HepG2 (cell line): ENCODE results near the gene SPAG7. TPM values are rescaled to one million over a fixed set of nuclear protein-coding genes. Genes with fewer than 3 reads are reported as not detected.

Experiments
- ARNT2 ChIP-seq: sonication (generic); formaldehyde crosslinking; IDR thresholded peaks from 2 replicates; pipeline ENCODE4 v1.8.0; 2022; ENCODE audit warnings: mild to moderate bottlenecking, low read depth, missing genetic modification reagents, moderate library complexity
- ATAD3A ChIP-seq: sonication (generic); formaldehyde crosslinking; IDR thresholded peaks from 2 replicates; pipeline ENCODE4 v1.4.0; 2020; ENCODE audit warnings: missing genetic modification reagents
- BORCS8-MEF2B ChIP-seq: sonication (generic); formaldehyde crosslinking; IDR thresholded peaks from 2 replicates; pipeline ENCODE4 v1.8.0; 2022; ENCODE audit warnings: mild to moderate bottlenecking, missing genetic modification reagents
- HIVEP1 ChIP-seq: sonication (generic); formaldehyde crosslinking; IDR thresholded peaks from 2 replicates; pipeline ENCODE4 v1.4.0; 2020; ENCODE audit warnings: mild to moderate bottlenecking, missing genetic modification reagents
- MAFF ChIP-seq: IDR thresholded peaks from 2 replicates; pipeline ENCODE4 v1.6.1; 2011; ENCODE audit warnings: low read depth, low read length, improper control_type of control experiment
- MTF2 ChIP-seq: sonication (generic); formaldehyde crosslinking; IDR thresholded peaks from 2 replicates; pipeline ENCODE4 v1.5.0; 2020; ENCODE audit warnings: missing genetic modification reagents, borderline replicate concordance
- NKX3-1 ChIP-seq: sonication (generic); formaldehyde crosslinking; IDR thresholded peaks from 2 replicates; pipeline ENCODE4 v1.5.0; 2020; ENCODE audit warnings: missing genetic modification reagents
- RORA ChIP-seq: sonication (generic); formaldehyde crosslinking; IDR thresholded peaks from 2 replicates; pipeline ENCODE4 v1.5.0; 2020; ENCODE audit warnings: mild to moderate bottlenecking, missing genetic modification reagents, moderate library complexity
- TBP ChIP-seq: sonication (generic); formaldehyde crosslinking; IDR thresholded peaks from 2 replicates; pipeline ENCODE4 v1.5.0; 2020; ENCODE audit warnings: missing genetic modification reagents
- TIGD3 ChIP-seq: sonication (generic); formaldehyde crosslinking; IDR thresholded peaks from 2 replicates; pipeline ENCODE4 v1.5.1; 2020; ENCODE audit warnings: mild to moderate bottlenecking, missing genetic modification reagents, borderline replicate concordance
- WIZ ChIP-seq: sonication (generic); formaldehyde crosslinking; IDR thresholded peaks from 2 replicates; pipeline ENCODE4 v1.5.1; 2020; ENCODE audit warnings: mild to moderate bottlenecking, missing genetic modification reagents
- ZMYM3 ChIP-seq: sonication (generic); formaldehyde crosslinking; IDR thresholded peaks from 2 replicates; pipeline ENCODE4 v1.5.1; 2020; ENCODE audit warnings: mild to moderate bottlenecking, missing genetic modification reagents
- ZNF24 ChIP-seq: fragments of 450-650 bp; IDR thresholded peaks from 2 replicates; pipeline ENCODE4 v1.6.1; 2017; ENCODE audit warnings: antibody characterized with exemption, mild to moderate bottlenecking
- ZNF296 ChIP-seq: sonication (generic); formaldehyde crosslinking; conservative IDR thresholded peaks from 2 replicates; pipeline ENCODE4 v1.5.0; 2020; ENCODE audit warnings: mild to moderate bottlenecking, missing genetic modification reagents
- ZNF317 ChIP-seq: sonication (generic); formaldehyde crosslinking; IDR thresholded peaks from 2 replicates; pipeline ENCODE4 v1.5.0; 2020; ENCODE audit warnings: mild to moderate bottlenecking, missing genetic modification reagents
- ZNF326 ChIP-seq: sonication (generic); formaldehyde crosslinking; IDR thresholded peaks from 2 replicates; pipeline ENCODE4 v1.4.0; 2020; ENCODE audit warnings: missing genetic modification reagents, borderline replicate concordance
- ZNF329 ChIP-seq: sonication (generic); formaldehyde crosslinking; IDR thresholded peaks from 2 replicates; pipeline ENCODE4 v1.9.0; 2021; ENCODE audit warnings: low read depth, mild to moderate bottlenecking, missing genetic modification reagents
- ZNF468 ChIP-seq: sonication (generic); formaldehyde crosslinking; IDR thresholded peaks from 2 replicates; pipeline ENCODE4 v1.8.0; 2022; ENCODE audit warnings: mild to moderate bottlenecking, moderate library complexity, missing genetic modification reagents
- ZNF510 ChIP-seq: sonication (generic); formaldehyde crosslinking; IDR thresholded peaks from 2 replicates; pipeline ENCODE4 v1.4.0; 2020; ENCODE audit warnings: low read depth, mild to moderate bottlenecking, missing genetic modification reagents
- ZNF513 ChIP-seq: sonication (generic); formaldehyde crosslinking; conservative IDR thresholded peaks from 2 replicates; pipeline ENCODE4 v1.5.0; 2020; ENCODE audit warnings: missing genetic modification reagents
- ZNF615 ChIP-seq: sonication (generic); formaldehyde crosslinking; IDR thresholded peaks from 2 replicates; pipeline ENCODE4 v1.5.0; 2020; ENCODE audit warnings: mild to moderate bottlenecking, missing genetic modification reagents, borderline replicate concordance
- ZNF7 ChIP-seq: IDR thresholded peaks from 2 replicates; pipeline ENCODE4 v1.6.1; 2016; ENCODE audit warnings: missing biosample characterization, missing genetic modification reagents
- ZNF766 ChIP-seq: sonication (generic); formaldehyde crosslinking; IDR thresholded peaks from 2 replicates; pipeline ENCODE4 v1.5.0; 2020; ENCODE audit warnings: missing genetic modification reagents, borderline replicate concordance
- ZNF780A ChIP-seq: sonication (generic); formaldehyde crosslinking; IDR thresholded peaks from 2 replicates; pipeline ENCODE4 v1.8.0; 2022; ENCODE audit warnings: mild to moderate bottlenecking, missing genetic modification reagents, moderate library complexity
- polyA plus RNA-seq, 8 experiments: library from polyadenylated mRNA; depleted of rRNA in 3 of 8; stranded (reverse) in 7 of 8; unstranded in 1 of 8; fragments of >200 nt; fragmentation: Illumina TruSeq in 4 of 8; extraction: Trizol in 4 of 8; gene quantifications; 2 replicates each; pipeline versions ENCODE4 v1.2.1 to v1.2.3, GENCODE V29; 2011 to 2016; ENCODE audit warnings: low read depth in 4 of 8, missing spikeins in 1 of 8, mixed read lengths in 1 of 8; ENCODE audit not compliant: insufficient read depth in 1 of 8
- total RNA-seq, 5 experiments: library from RNA; depleted of rRNA; stranded (reverse); fragments of >200 nt; fragmentation: Illumina TruSeq; extraction: Trizol; gene quantifications; 2 replicates each; pipeline ENCODE4 v1.2.3, GENCODE V29; 2016; ENCODE audit warnings: low read depth in 1 of 5
- TF ChIP-seq, protein P1 (sequence below): sonication (generic); formaldehyde crosslinking; IDR thresholded peaks from 2 replicates; pipeline ENCODE4 v1.5.0; 2020; ENCODE audit warnings: mild to moderate bottlenecking, missing genetic modification reagents, moderate library complexity

The SPAG7 gene
- total and polyA plus RNA-seq, 2 of the 13 experiments (the other 11 are each of a cell fraction or from before 2014, with no cell fraction given), result 51.0 to 59.0 TPM

DNA sequence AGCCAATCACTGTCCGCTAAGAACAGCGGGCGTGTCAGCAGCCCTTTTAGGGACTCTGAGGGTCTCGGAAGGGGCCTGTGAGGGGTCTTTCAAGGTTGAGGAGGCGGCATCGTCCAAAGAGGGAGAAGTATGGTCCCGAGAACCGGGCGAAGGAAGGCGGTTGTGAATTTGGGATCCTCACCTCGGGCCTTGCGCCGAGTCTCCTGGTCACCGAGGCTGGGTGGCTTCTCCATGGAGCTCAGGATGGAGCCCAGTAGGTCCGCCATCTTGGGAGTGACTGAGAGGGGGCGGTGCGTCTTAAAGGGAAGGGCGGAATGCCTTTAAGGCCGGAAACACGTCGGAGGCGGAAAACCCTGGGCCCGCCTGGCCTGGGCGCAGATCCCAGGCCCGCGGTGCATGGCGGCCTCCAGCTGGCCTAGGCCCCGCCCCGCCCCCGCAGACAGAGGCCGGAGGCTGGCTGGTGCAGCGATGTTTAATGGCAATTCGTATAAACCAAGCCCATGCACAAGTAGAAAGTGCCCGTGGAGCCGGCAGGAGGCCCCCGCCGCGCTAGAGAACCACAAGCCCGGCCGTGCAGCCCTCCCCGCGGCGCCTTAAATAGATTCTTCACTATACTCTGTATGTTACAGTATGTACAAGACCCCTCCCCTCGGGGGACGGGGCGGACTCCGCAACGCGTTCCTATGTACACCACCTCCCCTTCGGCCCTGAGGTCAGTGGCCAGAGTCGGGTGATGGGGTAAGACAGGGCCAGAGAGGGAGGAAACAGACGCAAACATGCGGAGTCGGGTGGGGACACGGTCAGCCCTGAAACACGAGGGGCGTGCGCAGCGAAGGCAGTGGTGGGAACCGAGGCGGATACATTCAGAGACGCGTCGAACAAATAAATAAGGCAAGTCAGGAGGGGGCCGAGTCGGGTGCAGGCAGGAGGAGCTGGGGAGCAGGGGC, at the start of gene SPAG7 (continued):
- no peak for TF ChIP-seq ZNF468 (CRISPR knock-in tag)
- TF ChIP-seq, protein P1, sequence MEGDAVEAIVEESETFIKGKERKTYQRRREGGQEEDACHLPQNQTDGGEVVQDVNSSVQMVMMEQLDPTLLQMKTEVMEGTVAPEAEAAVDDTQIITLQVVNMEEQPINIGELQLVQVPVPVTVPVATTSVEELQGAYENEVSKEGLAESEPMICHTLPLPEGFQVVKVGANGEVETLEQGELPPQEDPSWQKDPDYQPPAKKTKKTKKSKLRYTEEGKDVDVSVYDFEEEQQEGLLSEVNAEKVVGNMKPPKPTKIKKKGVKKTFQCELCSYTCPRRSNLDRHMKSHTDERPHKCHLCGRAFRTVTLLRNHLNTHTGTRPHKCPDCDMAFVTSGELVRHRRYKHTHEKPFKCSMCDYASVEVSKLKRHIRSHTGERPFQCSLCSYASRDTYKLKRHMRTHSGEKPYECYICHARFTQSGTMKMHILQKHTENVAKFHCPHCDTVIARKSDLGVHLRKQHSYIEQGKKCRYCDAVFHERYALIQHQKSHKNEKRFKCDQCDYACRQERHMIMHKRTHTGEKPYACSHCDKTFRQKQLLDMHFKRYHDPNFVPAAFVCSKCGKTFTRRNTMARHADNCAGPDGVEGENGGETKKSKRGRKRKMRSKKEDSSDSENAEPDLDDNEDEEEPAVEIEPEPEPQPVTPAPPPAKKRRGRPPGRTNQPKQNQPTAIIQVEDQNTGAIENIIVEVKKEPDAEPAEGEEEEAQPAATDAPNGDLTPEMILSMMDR, result 0 out of 2 replicates have a peak, but pooled peaks have one; percentile 26
- TF ChIP-seq HIVEP1 (CRISPR knock-in tag), result peak; percentile 43; the same call in 1 of the 2 replicates
- peak; percentile 24 for TF ChIP-seq BORCS8-MEF2B
- TF ChIP-seq NKX3-1 (CRISPR knock-in tag), result no peak
- TF ChIP-seq ZNF326 (CRISPR knock-in tag), result no peak
- TF ChIP-seq ZNF510 (CRISPR knock-in tag), result no peak
- 0 out of 2 replicates have a peak, but pooled peaks have one; percentile 41 for TF ChIP-seq TIGD3 (CRISPR knock-in tag)
- TF ChIP-seq ATAD3A (CRISPR knock-in tag), result no peak
- no peak for TF ChIP-seq ZNF7
- TF ChIP-seq ZNF780A, result 0 out of 2 replicates have a peak, but pooled peaks have one; percentile 34
- peak; percentile 27; the same call in 1 of the 2 replicates for TF ChIP-seq WIZ
- TF ChIP-seq ZMYM3, result 0 out of 2 replicates have a peak, but pooled peaks have one; percentile 9
- TF ChIP-seq RORA (CRISPR knock-in tag), result no peak
- TF ChIP-seq ZNF766, result no peak
- no peak for TF ChIP-seq ZNF24
- TF ChIP-seq ZNF329 (CRISPR knock-in tag), result 0 out of 2 replicates have a peak, but pooled peaks have one; percentile 58
- TF ChIP-seq MAFF, result no peak
- no peak for TF ChIP-seq ZNF513
- no peak for TF ChIP-seq ZNF317
- TF ChIP-seq ARNT2 (CRISPR knock-in tag), result no peak
- TF ChIP-seq ZNF296 (CRISPR knock-in tag), result no peak
- peak; percentile 61; the same call in 1 of the 2 replicates for TF ChIP-seq MTF2 (CRISPR knock-in tag)
- no peak for TF ChIP-seq ZNF615 (CRISPR knock-in tag)
- no peak for TF ChIP-seq TBP (CRISPR knock-in tag)
